Neural crest cell (in vitro differentiated cells): Measurements from ENCODE around the gene IFITM5. TPM values are rescaled to one million over a fixed set of nuclear protein-coding genes. Genes with fewer than 3 reads are reported as not detected.
A peak's percentile ranks its signal among the peaks of the same experiment; 100 is the strongest.
"Not testable (repeated sequence)": the region's sequence is repeated elsewhere in the genome, so short reads cannot be mapped to it uniquely, and the experiment has no call there.

Experiments used
- DNase-seq: peaks from one replicate; pipeline ENCODE4 v3.0.0; 2021; ENCODE audit warnings: low read depth, mixed read lengths, low spot score
- H3K27ac Mint-ChIP-seq: one replicate; pipeline ENCODE4 v1.8.0; 2021; ENCODE audit warnings: mild to moderate bottlenecking, mixed read lengths; ENCODE audit not compliant: unreplicated experiment
- H3K27me3 Mint-ChIP-seq: 2 replicates; pipeline ENCODE4 v1.8.0; 2021; ENCODE audit warnings: low read depth, mild to moderate bottlenecking, mixed read lengths
- H3K36me3 Mint-ChIP-seq: 2 replicates; pipeline ENCODE4 v1.8.0; 2021; ENCODE audit warnings: low read depth, mild to moderate bottlenecking, mixed read lengths
- H3K4me1 Mint-ChIP-seq: 2 replicates; pipeline ENCODE4 v1.8.0; 2021; ENCODE audit warnings: mixed read lengths
- H3K4me3 Mint-ChIP-seq: one replicate; pipeline ENCODE4 v1.8.0; 2021; ENCODE audit warnings: mild to moderate bottlenecking, mixed read lengths
- H3K9me3 Mint-ChIP-seq: 2 replicates; pipeline ENCODE4 v1.8.0; 2021; ENCODE audit warnings: mixed read lengths
- total RNA-seq: library from RNA; stranded (reverse); gene quantifications from 2 replicates; pipeline ENCODE4 v1.2.1, GENCODE V29; 2021
- TF ChIP-seq, protein P1 (sequence below): fragments of 200-600 bp; sonication (generic); conservative IDR thresholded peaks from 2 replicates; pipeline ENCODE4 v1.5.0; 2021; ENCODE audit warnings: antibody characterized with exemption, mild to moderate bottlenecking

IFITM5 gene
- total RNA-seq, 1 donor from 2014 or later: not detected

DNA sequence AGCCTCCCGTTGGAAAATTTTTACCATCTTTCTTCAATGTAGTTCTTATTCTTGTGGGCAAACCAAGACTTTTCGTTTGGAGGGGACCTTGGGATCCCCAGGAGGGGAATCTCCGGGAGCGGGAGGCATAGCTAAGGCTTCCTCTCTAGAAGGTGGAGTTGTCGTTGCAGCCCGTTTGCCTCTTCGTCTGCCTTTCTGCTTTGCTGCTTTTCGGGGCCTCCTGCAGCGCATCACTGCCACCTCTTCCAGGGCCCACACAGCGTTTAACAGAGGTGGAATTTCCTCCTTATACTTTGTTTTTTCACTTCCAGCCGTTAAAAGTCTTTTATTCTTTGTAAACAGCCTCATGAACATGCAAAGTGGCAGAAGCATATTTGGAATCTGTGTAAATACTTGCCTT is 24.8 kb upstream of the IFITM5 start:
- TF ChIP-seq, protein P1, sequence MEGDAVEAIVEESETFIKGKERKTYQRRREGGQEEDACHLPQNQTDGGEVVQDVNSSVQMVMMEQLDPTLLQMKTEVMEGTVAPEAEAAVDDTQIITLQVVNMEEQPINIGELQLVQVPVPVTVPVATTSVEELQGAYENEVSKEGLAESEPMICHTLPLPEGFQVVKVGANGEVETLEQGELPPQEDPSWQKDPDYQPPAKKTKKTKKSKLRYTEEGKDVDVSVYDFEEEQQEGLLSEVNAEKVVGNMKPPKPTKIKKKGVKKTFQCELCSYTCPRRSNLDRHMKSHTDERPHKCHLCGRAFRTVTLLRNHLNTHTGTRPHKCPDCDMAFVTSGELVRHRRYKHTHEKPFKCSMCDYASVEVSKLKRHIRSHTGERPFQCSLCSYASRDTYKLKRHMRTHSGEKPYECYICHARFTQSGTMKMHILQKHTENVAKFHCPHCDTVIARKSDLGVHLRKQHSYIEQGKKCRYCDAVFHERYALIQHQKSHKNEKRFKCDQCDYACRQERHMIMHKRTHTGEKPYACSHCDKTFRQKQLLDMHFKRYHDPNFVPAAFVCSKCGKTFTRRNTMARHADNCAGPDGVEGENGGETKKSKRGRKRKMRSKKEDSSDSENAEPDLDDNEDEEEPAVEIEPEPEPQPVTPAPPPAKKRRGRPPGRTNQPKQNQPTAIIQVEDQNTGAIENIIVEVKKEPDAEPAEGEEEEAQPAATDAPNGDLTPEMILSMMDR: no peak
- Mint-ChIP-seq H3K27me3 (peaks cover 6% of the 10 kb centered on the region), H3K4me3 (peak overlapping the region; percentile 24), H3K27ac (no peak overlapping the region), H3K9me3 (no peaks in the 10 kb centered on the region), H3K4me1 (peaks cover 39% of the 10 kb centered on the region), H3K36me3 (no peaks in the 10 kb centered on the region)
- no peak for DNase-seq

DNA sequence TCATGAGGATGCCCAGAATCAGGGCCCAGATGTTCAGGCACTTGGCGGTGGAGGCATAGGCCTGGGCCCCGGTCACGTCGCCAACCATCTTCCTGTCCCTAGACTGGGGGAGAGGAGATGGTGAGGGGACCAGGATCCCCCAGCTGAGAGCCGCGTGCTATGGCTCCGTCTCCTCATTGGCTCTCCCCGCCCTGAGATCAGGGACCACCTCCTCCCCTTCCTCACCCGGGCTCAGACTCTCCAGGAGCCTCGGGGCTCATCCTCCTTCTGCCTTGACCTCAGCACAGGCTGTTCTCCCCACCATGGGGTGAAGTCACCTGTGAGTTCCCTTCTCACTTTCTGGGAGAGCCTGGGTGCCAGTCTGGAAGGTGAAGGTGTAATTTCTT is 20.6 kb upstream of the IFITM5 start:
- not testable (repeated sequence) for H3K36me3 Mint-ChIP-seq, DNase-seq, H3K9me3 Mint-ChIP-seq
- peak overlapping the region; percentile 72 for H3K27ac Mint-ChIP-seq
- peaks cover 36% of the 10 kb centered on the region for H3K27me3 Mint-ChIP-seq
- peaks cover 32% of the 10 kb centered on the region for H3K4me1 Mint-ChIP-seq
- H3K4me3 Mint-ChIP-seq: peak overlapping the region; percentile 93

DNA sequence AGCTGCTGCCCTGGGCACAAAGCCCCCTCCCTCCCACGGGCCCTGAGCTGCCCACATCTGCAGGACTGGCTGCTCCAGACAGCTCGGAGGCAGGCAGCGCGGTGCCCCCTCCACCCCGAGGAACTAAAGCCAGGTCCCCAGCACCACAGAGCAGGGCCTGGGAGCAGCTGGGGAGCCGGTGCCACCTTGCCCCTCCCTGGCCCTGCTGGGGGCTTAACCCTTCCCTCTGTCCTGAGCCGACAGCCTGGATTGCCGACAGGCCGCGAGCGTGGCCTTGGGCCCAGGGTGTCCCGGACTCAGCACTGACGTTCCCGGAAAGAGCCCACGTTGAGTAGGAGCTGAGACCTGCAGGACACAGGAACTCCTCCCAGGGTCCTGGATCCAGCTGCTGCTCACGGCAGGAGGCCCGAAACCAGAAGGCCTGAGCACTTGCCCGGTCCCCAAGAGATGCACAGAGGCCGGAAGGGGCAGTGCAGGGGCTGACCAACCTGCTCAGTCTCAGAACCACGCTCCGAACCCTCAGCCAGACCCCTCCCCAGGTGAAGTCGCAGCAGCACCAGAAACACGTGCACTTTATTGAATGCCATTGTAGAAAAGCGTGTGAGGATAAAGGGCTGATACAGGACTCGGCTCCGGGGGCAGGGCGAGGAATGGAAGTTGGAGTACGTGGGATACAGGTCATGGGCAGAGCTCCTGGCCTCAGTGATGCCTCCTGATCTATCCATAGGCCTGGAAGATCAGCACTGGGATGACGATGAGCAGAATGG is 20.0 kb upstream of the IFITM5 start:
- not testable (repeated sequence) for DNase-seq, H3K9me3 Mint-ChIP-seq, H3K36me3 Mint-ChIP-seq
- H3K4me1 Mint-ChIP-seq: peaks cover 28% of the 10 kb centered on the region
- H3K4me3 Mint-ChIP-seq: peak overlapping the region; percentile 93
- peaks cover 42% of the 10 kb centered on the region for H3K27me3 Mint-ChIP-seq
- peak overlapping the region; percentile 72 for H3K27ac Mint-ChIP-seq

- not testable (repeated sequence) for DNase-seq, H3K27ac Mint-ChIP-seq, H3K36me3 Mint-ChIP-seq, H3K4me3 Mint-ChIP-seq, H3K9me3 Mint-ChIP-seq
- Mint-ChIP-seq H3K27me3 (peaks cover 49% of the 10 kb centered on the region), H3K4me1 (peaks cover 32% of the 10 kb centered on the region)
These were observed 19.2 kb upstream of the IFITM5 start for GRCh38 chr11:318405-319120.

GRCh38 chr11:317668-318404 is 18.5 kb upstream of the IFITM5 start:
- not testable (repeated sequence) for H3K9me3 Mint-ChIP-seq, H3K36me3 Mint-ChIP-seq, DNase-seq, H3K27ac Mint-ChIP-seq
- peaks cover 56% of the 10 kb centered on the region for H3K27me3 Mint-ChIP-seq
- peaks cover 37% of the 10 kb centered on the region for H3K4me1 Mint-ChIP-seq
- peak overlapping the region; percentile 87 for H3K4me3 Mint-ChIP-seq

GRCh38 chr11:316891-317301 is 17.6 kb upstream of the IFITM5 start:
- H3K4me1 Mint-ChIP-seq: peaks cover 41% of the 10 kb centered on the region
- H3K9me3 Mint-ChIP-seq: no peaks in the 10 kb centered on the region
- peaks cover 2% of the 10 kb centered on the region for H3K36me3 Mint-ChIP-seq
- H3K4me3 Mint-ChIP-seq: peak overlapping the region; percentile 87
- peaks cover 61% of the 10 kb centered on the region for H3K27me3 Mint-ChIP-seq
- TF ChIP-seq, protein P1: no peak
- no peak overlapping the region for H3K27ac Mint-ChIP-seq
- no peak for DNase-seq

DNA sequence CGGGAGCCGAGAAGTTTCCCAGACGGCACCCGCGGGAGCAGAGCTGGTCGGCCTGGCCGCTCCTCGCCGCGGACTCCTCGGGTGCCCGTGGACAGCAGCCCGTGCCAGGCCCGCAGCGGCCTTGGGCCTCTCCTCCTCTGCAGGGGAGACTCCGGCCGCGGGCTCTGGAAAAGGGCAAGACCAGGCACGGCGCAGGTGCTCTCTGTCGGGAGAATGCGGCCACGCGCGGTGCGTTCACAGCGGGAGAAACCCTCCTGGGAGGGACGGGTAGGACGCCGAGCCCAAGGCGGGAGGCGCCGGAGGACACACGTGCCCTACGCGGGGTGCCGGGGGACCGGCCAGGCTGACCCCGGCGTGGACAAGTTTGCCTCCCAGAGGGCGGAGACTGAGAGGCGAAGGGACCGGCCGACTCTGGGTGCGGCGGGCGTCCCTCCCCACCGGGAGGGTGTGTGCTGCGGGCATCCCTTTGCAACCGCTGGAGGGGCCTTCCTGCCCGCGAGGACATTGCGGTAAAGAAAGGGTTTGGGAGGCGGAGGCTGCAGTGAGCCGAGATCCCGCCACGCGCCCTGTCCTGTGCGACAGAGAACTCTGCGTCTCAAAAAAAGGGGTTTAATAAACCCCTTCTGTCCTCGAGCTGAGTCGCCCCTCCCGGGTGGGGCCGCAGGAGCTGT is 16.8 kb upstream of the IFITM5 start:
- DNase-seq: no peak
- peaks cover 65% of the 10 kb centered on the region for H3K27me3 Mint-ChIP-seq
- peaks cover 44% of the 10 kb centered on the region for H3K4me1 Mint-ChIP-seq
- H3K36me3 Mint-ChIP-seq: peaks cover 2% of the 10 kb centered on the region
- H3K27ac Mint-ChIP-seq: no peak overlapping the region
- H3K9me3 Mint-ChIP-seq: no peaks in the 10 kb centered on the region
- H3K4me3 Mint-ChIP-seq: peak overlapping the region; percentile 87
- TF ChIP-seq, protein P1: no peak
